Osteocyte (in vitro differentiated cells): ENCODE data around the gene NGEF. TPM values are rescaled to one million over a fixed set of nuclear protein-coding genes. Genes with fewer than 3 reads are reported as not detected.

ENCODE experiments used
- DNase-seq: peaks from one replicate; pipeline ENCODE4 v3.0.0; 2021; ENCODE audit warnings: mixed read lengths; ENCODE audit not compliant: unreplicated experiment; ENCODE audit errors: extremely low spot score
- H3K27ac Mint-ChIP-seq: one replicate; pipeline ENCODE4 v1.8.0; 2021; ENCODE audit warnings: mild to moderate bottlenecking, mixed read lengths; ENCODE audit not compliant: unreplicated experiment
- H3K27me3 Mint-ChIP-seq: one replicate; pipeline ENCODE4 v1.8.0; 2021; ENCODE audit warnings: mixed read lengths; ENCODE audit not compliant: unreplicated experiment
- H3K36me3 Mint-ChIP-seq: one replicate; pipeline ENCODE4 v1.8.0; 2021; ENCODE audit warnings: mixed read lengths; ENCODE audit not compliant: unreplicated experiment
- H3K4me1 Mint-ChIP-seq: one replicate; pipeline ENCODE4 v1.8.0; 2021; ENCODE audit warnings: mixed read lengths; ENCODE audit not compliant: unreplicated experiment
- H3K4me3 Mint-ChIP-seq: one replicate; pipeline ENCODE4 v1.8.0; 2021; ENCODE audit warnings: mild to moderate bottlenecking, moderate library complexity, mixed read lengths; ENCODE audit not compliant: unreplicated experiment
- H3K9me3 Mint-ChIP-seq: one replicate; pipeline ENCODE4 v1.8.0; 2021; ENCODE audit warnings: mixed read lengths; ENCODE audit not compliant: unreplicated experiment
- CTCF ChIP-seq: fragments of 200-600 bp; sonication (generic); IDR thresholded peaks from 2 replicates; pipeline ENCODE4 v1.5.0; 2021; ENCODE audit warnings: antibody characterized with exemption, mild to moderate bottlenecking, moderate library complexity
- total RNA-seq: library from RNA; stranded (reverse); gene quantifications from 2 replicates; pipeline ENCODE4 v1.2.1, GENCODE V29; 2021

Gene NGEF
- total RNA-seq, 1 donor from 2014 or later: 0.27 TPM

- Mint-ChIP-seq H3K9me3 (no peaks in the 10 kb centered on the region), H3K27ac (no peak overlapping the region), H3K36me3 (no peaks in the 10 kb centered on the region), H3K4me1 (no peaks in the 10 kb centered on the region), H3K4me3 (no peak overlapping the region), H3K27me3 (peaks cover 41% of the 10 kb centered on the region)
- peak; percentile 6 for DNase-seq
- TF ChIP-seq CTCF: no peak
These were observed 5.3 kb downstream of the NGEF start for GRCh38 chr2:233007739-233008138.

- Mint-ChIP-seq H3K36me3 (no peaks in the 10 kb centered on the region), H3K4me1 (no peaks in the 10 kb centered on the region), H3K4me3 (no peak overlapping the region), H3K9me3 (no peaks in the 10 kb centered on the region), H3K27ac (no peak overlapping the region), H3K27me3 (peaks cover 41% of the 10 kb centered on the region)
- peak; percentile 54 for DNase-seq
- TF ChIP-seq CTCF: no peak
These were observed 5.8 kb downstream of the NGEF start for GRCh38 chr2:233007270-233007669.

- Mint-ChIP-seq H3K9me3 (no peaks in the 10 kb centered on the region), H3K27me3 (peaks cover 36% of the 10 kb centered on the region), H3K27ac (no peak overlapping the region), H3K4me1 (no peaks in the 10 kb centered on the region), H3K36me3 (no peaks in the 10 kb centered on the region), H3K4me3 (no peak overlapping the region)
- DNase-seq: no peak
- TF ChIP-seq CTCF: no peak
These were observed 6.4 kb downstream of the NGEF start for GRCh38 chr2:233006648-233007047.

GRCh38 chr2:233005096-233005495, 8.0 kb downstream of the NGEF start:
- H3K27me3 Mint-ChIP-seq: peaks cover 33% of the 10 kb centered on the region
- TF ChIP-seq CTCF: no peak
- H3K4me1 Mint-ChIP-seq: no peaks in the 10 kb centered on the region
- no peak overlapping the region for H3K27ac Mint-ChIP-seq
- no peak overlapping the region for H3K4me3 Mint-ChIP-seq
- no peaks in the 10 kb centered on the region for H3K9me3 Mint-ChIP-seq
- H3K36me3 Mint-ChIP-seq: no peaks in the 10 kb centered on the region
- DNase-seq: peak; percentile 73

- Mint-ChIP-seq H3K4me1 (no peaks in the 10 kb centered on the region), H3K9me3 (no peaks in the 10 kb centered on the region), H3K4me3 (no peak overlapping the region), H3K36me3 (no peaks in the 10 kb centered on the region), H3K27ac (no peak overlapping the region), H3K27me3 (peaks cover 33% of the 10 kb centered on the region)
- DNase-seq: peak; percentile 75
- TF ChIP-seq CTCF: no peak
These were observed 9.1 kb downstream of the NGEF start for GRCh38 chr2:233003658-233004555.
